Ascending aorta (tissue), 2 donors: ENCODE data around the gene C10orf67. TPM values are rescaled to one million over a fixed set of nuclear protein-coding genes. Genes with fewer than 3 reads are reported as not detected.

Source experiments
- DNase-seq, 2 donors: peaks; one replicate each; pipeline ENCODE4 v3.0.0-alpha.2; 2019; ENCODE audit warnings: low spot score in 2 of 2
- H3K27ac ChIP-seq, 2 donors: fragments of 200-600 bp; sonication (generic); one replicate each; pipeline ENCODE4 v1.5.1; 2016 to 2017; ENCODE audit warnings: mild to moderate bottlenecking in 1 of 2
- H3K27me3 ChIP-seq: fragments of 200-600 bp; sonication (generic); one replicate; pipeline ENCODE4 v1.5.1; 2017
- H3K36me3 ChIP-seq, 2 donors: fragments of 200-600 bp; sonication (generic); one replicate each; pipeline ENCODE4 v1.5.1; 2016
- H3K4me1 ChIP-seq, 2 donors: fragments of 200-600 bp; sonication (generic); one replicate each; pipeline ENCODE4 v1.5.1; 2016 to 2017; ENCODE audit warnings: mild to moderate bottlenecking in 1 of 2
- H3K4me3 ChIP-seq, 2 donors: fragments of 200-600 bp; sonication (generic); one replicate each; pipeline ENCODE4 v1.5.1; 2016 to 2017; ENCODE audit warnings: mild to moderate bottlenecking in 1 of 2
- H3K9me3 ChIP-seq, 2 donors: fragments of 200-600 bp; sonication (generic); one replicate each; pipeline ENCODE4 v1.5.1; 2016
- intact Hi-C: fragments of 100-400 bp; cut with DNase I; formaldehyde crosslinking; loops from one replicate; pipeline ENCODE4 v1.15.1; 2023
- total RNA-seq: library from RNA; depleted of rRNA; stranded (reverse); fragments of >200 nt; gene quantifications from one replicate; pipeline ENCODE4 v1.1.0, GENCODE V29; 2016
- TF ChIP-seq, protein P1 (sequence below), 3 experiments: fragments of 200-600 bp in 2 of 3; fragments of 450-650 bp in 1 of 3; sonication (generic) in 2 of 3; IDR thresholded peaks; one replicate each; pipeline ENCODE4 v1.5.1; 2016 to 2019; ENCODE audit warnings: antibody characterized with exemption in 3 of 3, mild to moderate bottlenecking in 1 of 3, moderate library complexity in 1 of 3

The C10orf67 gene
- total RNA-seq, 1 donor from 2014 or later: not detected

DNA sequence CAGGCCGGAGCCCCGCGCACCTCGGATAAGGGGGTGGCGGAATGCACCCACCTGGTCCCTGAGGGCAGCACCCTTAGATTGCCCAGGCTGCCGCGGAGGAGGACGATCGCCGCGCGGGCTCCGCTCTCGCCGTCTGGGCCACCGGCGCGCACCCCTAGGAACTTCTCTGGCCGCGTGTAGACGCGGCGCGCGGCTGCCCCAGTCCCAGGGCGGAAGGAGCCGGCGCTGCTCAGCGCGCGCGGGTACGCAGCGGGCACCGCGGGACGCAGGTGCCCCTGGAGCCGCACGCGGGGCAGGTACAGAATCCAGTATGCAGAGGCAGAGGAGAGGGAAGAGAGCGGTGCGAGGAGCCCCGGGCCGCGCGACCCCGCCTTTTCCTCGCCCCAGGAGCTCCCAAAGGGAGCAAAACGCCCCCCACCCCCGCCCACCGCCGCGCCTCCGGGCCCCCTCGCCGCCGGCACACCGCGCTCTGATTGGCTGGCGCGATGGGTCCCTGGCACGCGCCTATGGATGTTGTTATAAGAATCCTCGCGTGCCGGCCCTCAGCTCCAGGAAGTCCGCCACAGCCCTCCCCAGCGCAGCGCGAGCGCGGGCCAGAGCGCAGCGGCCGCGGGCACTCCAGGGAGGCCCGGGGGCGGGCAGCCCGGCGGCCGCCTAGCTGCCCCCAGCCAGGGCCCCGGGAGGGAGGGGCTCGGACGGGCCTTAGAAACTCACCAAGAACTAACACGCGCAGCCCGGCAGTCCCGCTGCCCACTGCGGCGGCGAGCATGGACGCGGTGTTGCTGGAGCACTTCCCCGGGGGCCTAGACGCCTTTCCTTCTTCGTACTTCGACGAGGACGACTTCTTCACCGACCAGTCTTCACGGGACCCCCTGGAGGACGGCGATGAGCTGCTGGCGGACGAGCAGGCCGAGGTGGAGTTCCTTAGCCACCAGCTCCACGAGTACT is 152.6 kb downstream of the C10orf67 start, which contains the start of gene PTF1A:
PTF1A (plus strand) TSS at position 549 of the 948 bp plus-strand sequence; CDS start at position 768, 219 bp downstream.
- Histone ChIP-seq H3K4me1 (no peaks in the 10 kb centered on the region), H3K9me3 (no peaks in the 10 kb centered on the region), H3K27me3 (peaks cover 3% of the 10 kb centered on the region), H3K4me3 (no peak within 1 kb of the TSS), H3K36me3 (no peaks in the 10 kb centered on the region), H3K27ac (no peak within 1 kb of the TSS)
- no peak for DNase-seq
- intact Hi-C loops: no loop called here
- TF ChIP-seq, protein P1, sequence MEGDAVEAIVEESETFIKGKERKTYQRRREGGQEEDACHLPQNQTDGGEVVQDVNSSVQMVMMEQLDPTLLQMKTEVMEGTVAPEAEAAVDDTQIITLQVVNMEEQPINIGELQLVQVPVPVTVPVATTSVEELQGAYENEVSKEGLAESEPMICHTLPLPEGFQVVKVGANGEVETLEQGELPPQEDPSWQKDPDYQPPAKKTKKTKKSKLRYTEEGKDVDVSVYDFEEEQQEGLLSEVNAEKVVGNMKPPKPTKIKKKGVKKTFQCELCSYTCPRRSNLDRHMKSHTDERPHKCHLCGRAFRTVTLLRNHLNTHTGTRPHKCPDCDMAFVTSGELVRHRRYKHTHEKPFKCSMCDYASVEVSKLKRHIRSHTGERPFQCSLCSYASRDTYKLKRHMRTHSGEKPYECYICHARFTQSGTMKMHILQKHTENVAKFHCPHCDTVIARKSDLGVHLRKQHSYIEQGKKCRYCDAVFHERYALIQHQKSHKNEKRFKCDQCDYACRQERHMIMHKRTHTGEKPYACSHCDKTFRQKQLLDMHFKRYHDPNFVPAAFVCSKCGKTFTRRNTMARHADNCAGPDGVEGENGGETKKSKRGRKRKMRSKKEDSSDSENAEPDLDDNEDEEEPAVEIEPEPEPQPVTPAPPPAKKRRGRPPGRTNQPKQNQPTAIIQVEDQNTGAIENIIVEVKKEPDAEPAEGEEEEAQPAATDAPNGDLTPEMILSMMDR (IDR thresholded peaks at IDR 0.05): no peak

DNA sequence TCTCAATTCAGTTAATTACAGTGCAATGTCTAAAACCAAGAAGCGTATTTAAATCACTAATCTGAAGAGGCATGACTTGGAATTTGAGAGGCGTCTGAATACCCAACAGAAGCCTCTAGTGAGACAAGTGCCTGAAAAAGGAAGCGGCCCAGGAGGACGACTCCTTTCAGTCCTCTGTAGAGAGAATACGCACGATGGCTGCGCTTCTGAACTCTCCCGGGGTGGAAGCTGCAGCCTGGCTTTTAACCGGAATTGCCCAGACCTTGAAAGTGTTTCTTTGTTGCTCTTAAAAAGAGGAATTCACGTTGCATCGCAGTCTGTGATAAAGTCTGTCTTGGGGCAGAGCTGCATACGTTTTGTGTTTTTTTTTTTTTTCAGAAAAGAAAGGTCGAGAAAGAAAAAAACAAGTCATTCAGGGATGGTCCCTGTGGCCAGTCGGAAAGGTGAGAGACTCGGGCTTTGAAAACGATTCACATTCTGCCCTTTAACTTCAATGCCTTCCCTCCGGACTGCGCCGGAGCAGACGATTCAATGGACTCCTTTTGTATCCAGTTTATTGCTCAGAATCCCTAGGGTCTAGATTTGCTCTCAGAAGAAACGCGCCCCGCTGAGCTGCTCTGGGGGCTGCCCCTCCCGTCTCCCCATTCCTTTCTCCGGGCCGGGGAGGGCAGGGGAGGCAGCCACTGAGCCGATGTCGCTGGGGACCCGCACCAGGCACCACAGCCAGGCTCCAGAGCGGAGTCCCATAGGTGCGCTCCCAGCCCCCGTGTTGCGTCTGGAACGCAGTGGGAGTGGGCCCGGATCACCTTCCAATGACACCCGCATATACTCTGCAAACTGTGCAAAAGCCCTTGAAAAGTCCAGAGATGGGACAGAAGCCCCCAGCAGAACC is 153.5 kb downstream of the C10orf67 start:
- H3K9me3 ChIP-seq: no peaks in the 10 kb centered on the region
- TF ChIP-seq, protein P1 (IDR thresholded peaks at IDR 0.05): no peak
- H3K4me1 ChIP-seq: no peaks in the 10 kb centered on the region
- no peak overlapping the region for H3K4me3 ChIP-seq
- no peaks in the 10 kb centered on the region for H3K36me3 ChIP-seq
- no peak for DNase-seq
- no peak overlapping the region for H3K27ac ChIP-seq
- intact Hi-C loops: no loop called here
- H3K27me3 ChIP-seq: peaks cover 3% of the 10 kb centered on the region

DNA sequence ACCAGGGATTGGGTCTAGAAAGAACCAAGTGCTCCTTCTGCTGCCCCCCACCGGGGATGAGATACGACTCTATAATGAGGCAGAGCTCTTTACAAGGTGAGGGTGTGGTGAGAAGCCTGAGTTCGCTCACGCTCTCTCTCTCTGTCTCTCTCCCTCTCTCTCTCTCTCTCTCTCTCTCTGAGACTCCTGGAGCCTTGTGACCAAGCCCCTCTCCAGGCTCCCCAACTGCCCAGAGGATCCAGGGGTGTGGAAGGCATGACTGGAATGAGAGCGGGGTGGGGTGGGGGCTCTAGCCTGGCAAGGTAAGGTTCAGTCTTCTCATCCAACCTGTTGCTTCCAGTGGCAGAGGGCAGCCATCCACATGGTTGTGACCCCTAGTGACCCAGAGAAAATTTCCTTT is 155.6 kb downstream of the C10orf67 start:
- H3K4me3 ChIP-seq: no peak overlapping the region
- H3K36me3 ChIP-seq: no peaks in the 10 kb centered on the region
- intact Hi-C loops: no loop called here
- no peaks in the 10 kb centered on the region for H3K4me1 ChIP-seq
- DNase-seq: no peak
- no peaks in the 10 kb centered on the region for H3K9me3 ChIP-seq
- TF ChIP-seq, protein P1 (IDR thresholded peaks at IDR 0.05): no peak
- no peak overlapping the region for H3K27ac ChIP-seq
- H3K27me3 ChIP-seq: no peaks in the 10 kb centered on the region

- H3K4me3 ChIP-seq: no peak overlapping the region
- no peaks in the 10 kb centered on the region for H3K36me3 ChIP-seq
- no peaks in the 10 kb centered on the region for H3K27me3 ChIP-seq
- TF ChIP-seq, protein P1 (IDR thresholded peaks at IDR 0.05): no peak
- DNase-seq: no peak
- no peaks in the 10 kb centered on the region for H3K9me3 ChIP-seq
- intact Hi-C loops: no loop called here
- no peak overlapping the region for H3K27ac ChIP-seq
- H3K4me1 ChIP-seq: no peaks in the 10 kb centered on the region
Observed at GRCh38 chr10:23187155-23187554, 157.4 kb downstream of the C10orf67 start.

- Histone ChIP-seq H3K27me3 (no peaks in the 10 kb centered on the region), H3K4me1 (no peaks in the 10 kb centered on the region), H3K36me3 (no peaks in the 10 kb centered on the region), H3K4me3 (no peak overlapping the region), H3K27ac (no peak overlapping the region), H3K9me3 (no peaks in the 10 kb centered on the region)
- intact Hi-C loops: no loop called here
- DNase-seq: no peak
- TF ChIP-seq, protein P1 (IDR thresholded peaks at IDR 0.05): no peak
Observed at GRCh38 chr10:23186697-23187096, 157.9 kb downstream of the C10orf67 start.
